WTC11 (cell line): ENCODE data around the gene BPNT1. TPM values are rescaled to one million over a fixed set of nuclear protein-coding genes. Genes with fewer than 3 reads are reported as not detected.

Source experiments
- ATAC-seq: fragments of 200-7000 bp; cut with Tn5 transposase; 2 replicates; pipeline ENCODE4 v1.10.0; 2021; ENCODE audit warnings: mild to moderate bottlenecking, moderate library complexity
- CTCF ChIA-PET: fragments of 300-600 bp; sonication (Branson Sonifier 250); formaldehyde crosslinking; loops from one replicate; lab custom pipeline; 2021; ENCODE audit warnings: antibody characterized with exemption; lab: Charles Lee
- POLR2A ChIA-PET: fragments of 350-600 bp; sonication (Branson Sonifier 250); formaldehyde crosslinking; loops from one replicate; lab custom pipeline; 2021; ENCODE audit warnings: antibody characterized with exemption; lab: Charles Lee
- DNase-seq: peaks from one replicate; pipeline ENCODE4 v3.0.0; 2021; ENCODE audit warnings: low spot score
- H3K27ac Mint-ChIP-seq: 2 replicates; pipeline ENCODE4 v1.8.0; 2021; ENCODE audit warnings: mixed read lengths
- H3K27me3 Mint-ChIP-seq: 2 replicates; pipeline ENCODE4 v1.8.0; 2021; ENCODE audit warnings: low read depth, mild to moderate bottlenecking, moderate library complexity, mixed read lengths
- H3K36me3 Mint-ChIP-seq: 2 replicates; pipeline ENCODE4 v1.8.0; 2021; ENCODE audit warnings: mixed read lengths
- H3K4me1 Mint-ChIP-seq: 2 replicates; pipeline ENCODE4 v1.8.0; 2022; ENCODE audit warnings: mixed read lengths
- H3K4me3 Mint-ChIP-seq: 2 replicates; pipeline ENCODE4 v1.8.0; 2021; ENCODE audit warnings: mild to moderate bottlenecking, moderate library complexity, mixed read lengths
- H3K9me3 Mint-ChIP-seq: 2 replicates; pipeline ENCODE4 v1.8.0; 2021; ENCODE audit warnings: mixed read lengths
- ELF4 ChIP-seq: sonication (generic); formaldehyde crosslinking; IDR thresholded peaks from 2 replicates; pipeline ENCODE4 v1.8.1; 2022; ENCODE audit warnings: low read depth, mild to moderate bottlenecking, moderate library complexity, missing genetic modification reagents
- FOXJ3 ChIP-seq: sonication (generic); formaldehyde crosslinking; IDR thresholded peaks from 2 replicates; pipeline ENCODE4 v1.9.0; 2021; ENCODE audit warnings: missing genetic modification reagents, mild to moderate bottlenecking, borderline replicate concordance
- FOXP1 ChIP-seq: sonication (generic); formaldehyde crosslinking; IDR thresholded peaks from 2 replicates; pipeline ENCODE4 v1.8.0; 2022; ENCODE audit warnings: missing genetic modification reagents, mild to moderate bottlenecking, moderate library complexity, borderline replicate concordance
- GRHL2 ChIP-seq: fragments of 250-450 bp; sonication (Bioruptor Pico); IDR thresholded peaks from 2 replicates; pipeline ENCODE4 v1.8.0; 2022; ENCODE audit warnings: mild to moderate bottlenecking, moderate library complexity; ENCODE audit not compliant: insufficient replicate concordance, severe bottlenecking
- GTF2I ChIP-seq: fragments of 250-450 bp; sonication (Bioruptor Pico); conservative IDR thresholded peaks from 2 replicates; pipeline ENCODE4 v1.4.0; 2021; ENCODE audit warnings: mild to moderate bottlenecking
- JAZF1 ChIP-seq: fragments of 250-450 bp; sonication (Bioruptor Pico); IDR thresholded peaks from 2 replicates; pipeline ENCODE4 v1.9.0; 2021; ENCODE audit warnings: moderate library complexity, mild to moderate bottlenecking, inconsistent platforms
- KAT7 ChIP-seq: sonication (generic); formaldehyde crosslinking; IDR thresholded peaks from 2 replicates; pipeline ENCODE4 v1.8.1; 2023; ENCODE audit warnings: missing genetic modification reagents, mild to moderate bottlenecking, borderline replicate concordance
- MXD4 ChIP-seq: fragments of 250-450 bp; sonication (Bioruptor Pico); IDR thresholded peaks from 2 replicates; pipeline ENCODE4 v1.8.0; 2021; ENCODE audit warnings: mild to moderate bottlenecking, moderate library complexity, borderline replicate concordance
- MYBL2 ChIP-seq: sonication (generic); formaldehyde crosslinking; IDR thresholded peaks from 2 replicates; pipeline ENCODE4 v1.8.1; 2023; ENCODE audit warnings: mild to moderate bottlenecking, moderate library complexity, missing genetic modification reagents
- NFE2L1 ChIP-seq: sonication (generic); formaldehyde crosslinking; IDR thresholded peaks from 2 replicates; pipeline ENCODE4 v1.8.1; 2023; ENCODE audit warnings: missing genetic modification reagents
- NFYB ChIP-seq: sonication (generic); formaldehyde crosslinking; conservative IDR thresholded peaks from 2 replicates; pipeline ENCODE4 v1.8.0; 2022; ENCODE audit warnings: low read depth, missing genetic modification reagents
- NR3C1 ChIP-seq: sonication (generic); formaldehyde crosslinking; conservative IDR thresholded peaks from 2 replicates; pipeline ENCODE4 v1.8.1; 2023; ENCODE audit warnings: low read depth, mild to moderate bottlenecking, missing genetic modification reagents
- PRRX2 ChIP-seq: fragments of 250-450 bp; sonication (Bioruptor Pico); IDR thresholded peaks from 2 replicates; pipeline ENCODE4 v1.8.0; 2021; ENCODE audit warnings: mild to moderate bottlenecking
- RELA ChIP-seq: sonication (generic); formaldehyde crosslinking; IDR thresholded peaks from 2 replicates; pipeline ENCODE4 v1.8.1; 2022; ENCODE audit warnings: missing genetic modification reagents, mild to moderate bottlenecking, borderline replicate concordance
- SMAD4 ChIP-seq: sonication (generic); formaldehyde crosslinking; IDR thresholded peaks from 2 replicates; pipeline ENCODE4 v1.8.0; 2022; ENCODE audit warnings: mild to moderate bottlenecking, missing genetic modification reagents
- ZNF138 ChIP-seq: sonication (generic); formaldehyde crosslinking; conservative IDR thresholded peaks from 2 replicates; pipeline ENCODE4 v1.8.1; 2022; ENCODE audit warnings: mild to moderate bottlenecking, moderate library complexity, missing genetic modification reagents
- ZNF396 ChIP-seq: fragments of 250-450 bp; sonication (Bioruptor Pico); IDR thresholded peaks from 2 replicates; pipeline ENCODE4 v1.8.0; 2021; ENCODE audit warnings: mild to moderate bottlenecking, moderate library complexity, borderline replicate concordance
- total RNA-seq: library from RNA; stranded (reverse); gene quantifications from 3 replicates; pipeline ENCODE4 v1.2.3, GENCODE V29; 2021
- TF ChIP-seq, protein P1 (sequence below): sonication (generic); formaldehyde crosslinking; IDR thresholded peaks from 2 replicates; pipeline ENCODE4 v1.8.1; 2023; ENCODE audit warnings: mild to moderate bottlenecking, moderate library complexity, missing genetic modification reagents
- TF ChIP-seq, protein P2 (sequence below): fragments of 250-450 bp; sonication (Bioruptor Pico); IDR thresholded peaks from 2 replicates; pipeline ENCODE4 v1.8.0; 2021; ENCODE audit warnings: mild to moderate bottlenecking
- TF ChIP-seq, protein P3 (sequence below): sonication (generic); formaldehyde crosslinking; IDR thresholded peaks from 2 replicates; pipeline ENCODE4 v1.8.1; 2022; ENCODE audit warnings: low read depth, mild to moderate bottlenecking, moderate library complexity, missing genetic modification reagents, borderline replicate concordance
- TF ChIP-seq, protein P4 (sequence below): sonication (generic); formaldehyde crosslinking; IDR thresholded peaks from 2 replicates; pipeline ENCODE4 v1.8.1; 2022; ENCODE audit warnings: mild to moderate bottlenecking, moderate library complexity, missing genetic modification reagents
- TF ChIP-seq, protein P5 (sequence below): fragments of 250-450 bp; sonication (Bioruptor Pico); IDR thresholded peaks from 2 replicates; pipeline ENCODE4 v2.1.2; 2022; ENCODE audit warnings: mild to moderate bottlenecking, moderate library complexity

Gene BPNT1
- total RNA-seq, 1 experiment from 2014 or later = 14.4 TPM

DNA sequence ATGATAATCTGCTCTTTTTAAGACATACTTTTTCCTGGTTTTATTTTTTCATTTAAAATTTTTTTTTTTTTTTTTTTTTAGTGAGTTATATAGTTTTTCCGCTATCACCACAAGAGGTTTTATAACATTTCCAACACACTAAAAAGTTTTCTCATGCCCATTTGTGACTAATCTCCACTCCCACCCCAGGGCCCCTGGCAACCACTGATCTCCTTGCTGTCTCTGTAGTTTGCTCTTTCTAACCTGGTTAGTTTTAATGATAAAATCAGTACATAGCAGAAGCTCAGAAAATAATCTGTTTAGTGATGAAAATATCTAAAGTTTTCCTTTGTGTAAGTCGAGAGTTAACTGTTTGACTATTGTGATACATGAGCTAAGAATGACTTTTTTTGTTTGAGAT is 46.2 kb upstream of the BPNT1 start:
- no peak for TF ChIP-seq RELA
- TF ChIP-seq GTF2I (CRISPR knock-in tag) = no peak
- no peak for TF ChIP-seq FOXJ3
- no peak for TF ChIP-seq ZNF396
- TF ChIP-seq KAT7 = no peak
- TF ChIP-seq GRHL2 (CRISPR knock-in tag) = no peak
- CTCF ChIA-PET = interaction anchor here (1.1 to 2.1 kb wide), 2 partner anchors 12 to 22 kb away, joined by 3 to 5 read pairs; no protein-coding TSS in a partner anchor
- DNase-seq = no peak
- ATAC-seq = no peak
- no peak overlapping the region for H3K4me3 Mint-ChIP-seq
- H3K36me3 Mint-ChIP-seq = peaks cover 59% of the 10 kb centered on the region
- POLR2A ChIA-PET = no interaction called here
- H3K9me3 Mint-ChIP-seq = no peaks in the 10 kb centered on the region
- peak overlapping the region; percentile 22; the same call in 1 of the 2 replicates for H3K27ac Mint-ChIP-seq
- H3K4me1 Mint-ChIP-seq = no peaks in the 10 kb centered on the region
- H3K27me3 Mint-ChIP-seq = no peaks in the 10 kb centered on the region

DNA sequence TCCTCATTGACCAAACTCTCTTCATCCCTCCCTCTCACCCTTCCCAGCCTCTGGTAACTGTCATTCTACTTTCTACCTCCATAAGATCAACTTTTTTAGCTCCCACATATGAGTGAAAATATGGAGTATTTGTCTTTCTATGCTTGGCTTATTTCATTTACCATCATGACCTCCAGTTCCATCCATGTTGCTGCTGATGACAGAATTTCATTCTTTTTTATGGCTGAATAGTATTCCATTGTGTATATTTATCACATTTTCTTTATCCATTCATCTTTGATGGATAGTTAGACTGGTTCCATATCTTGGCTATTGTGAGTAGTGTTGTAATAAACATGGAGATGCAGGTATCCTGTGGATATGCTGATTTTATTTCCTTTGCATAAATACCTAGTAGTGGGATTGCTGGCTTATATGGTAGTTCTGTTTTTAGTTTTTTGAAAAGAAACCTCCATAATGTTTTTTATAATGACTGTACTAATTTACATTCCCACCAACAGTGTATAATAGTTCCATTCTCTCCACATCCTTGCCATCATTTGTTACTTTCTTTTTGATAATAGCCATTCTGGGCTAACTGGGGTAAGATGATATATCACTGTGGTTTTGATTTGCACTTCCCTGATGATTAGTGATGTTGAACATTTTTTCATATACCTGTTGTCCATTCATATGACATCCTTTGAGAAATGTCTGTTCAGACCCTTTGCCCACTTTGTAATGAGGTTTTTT is 40.1 kb upstream of the BPNT1 start:
- no peak for TF ChIP-seq NFYB (CRISPR knock-in tag)
- TF ChIP-seq ZNF396 = no peak
- TF ChIP-seq FOXJ3 = no peak
- TF ChIP-seq, protein P1, sequence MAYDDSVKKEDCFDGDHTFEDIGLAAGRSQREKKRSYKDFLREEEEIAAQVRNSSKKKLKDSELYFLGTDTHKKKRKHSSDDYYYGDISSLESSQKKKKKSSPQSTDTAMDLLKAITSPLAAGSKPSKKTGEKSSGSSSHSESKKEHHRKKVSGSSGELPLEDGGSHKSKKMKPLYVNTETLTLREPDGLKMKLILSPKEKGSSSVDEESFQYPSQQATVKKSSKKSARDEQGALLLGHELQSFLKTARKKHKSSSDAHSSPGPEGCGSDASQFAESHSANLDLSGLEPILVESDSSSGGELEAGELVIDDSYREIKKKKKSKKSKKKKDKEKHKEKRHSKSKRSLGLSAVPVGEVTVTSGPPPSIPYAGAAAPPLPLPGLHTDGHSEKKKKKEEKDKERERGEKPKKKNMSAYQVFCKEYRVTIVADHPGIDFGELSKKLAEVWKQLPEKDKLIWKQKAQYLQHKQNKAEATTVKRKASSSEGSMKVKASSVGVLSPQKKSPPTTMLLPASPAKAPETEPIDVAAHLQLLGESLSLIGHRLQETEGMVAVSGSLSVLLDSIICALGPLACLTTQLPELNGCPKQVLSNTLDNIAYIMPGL (CRISPR knock-in tag) = no peak
- TF ChIP-seq, protein P2, sequence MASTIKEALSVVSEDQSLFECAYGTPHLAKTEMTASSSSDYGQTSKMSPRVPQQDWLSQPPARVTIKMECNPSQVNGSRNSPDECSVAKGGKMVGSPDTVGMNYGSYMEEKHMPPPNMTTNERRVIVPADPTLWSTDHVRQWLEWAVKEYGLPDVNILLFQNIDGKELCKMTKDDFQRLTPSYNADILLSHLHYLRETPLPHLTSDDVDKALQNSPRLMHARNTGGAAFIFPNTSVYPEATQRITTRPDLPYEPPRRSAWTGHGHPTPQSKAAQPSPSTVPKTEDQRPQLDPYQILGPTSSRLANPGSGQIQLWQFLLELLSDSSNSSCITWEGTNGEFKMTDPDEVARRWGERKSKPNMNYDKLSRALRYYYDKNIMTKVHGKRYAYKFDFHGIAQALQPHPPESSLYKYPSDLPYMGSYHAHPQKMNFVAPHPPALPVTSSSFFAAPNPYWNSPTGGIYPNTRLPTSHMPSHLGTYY (CRISPR knock-in tag) = no peak
- ChIA-PET POLR2A (no interaction called here), CTCF (no interaction called here)
- ATAC-seq = no peak
- no peak for DNase-seq
- Mint-ChIP-seq H3K4me1 (0 out of 2 replicates have a peak, but pooled peaks cover under 1% of the 10 kb centered on the region), H3K36me3 (peaks cover 50% of the 10 kb centered on the region), H3K27me3 (no peaks in the 10 kb centered on the region), H3K9me3 (peaks cover 4% of the 10 kb centered on the region), H3K4me3 (no peak overlapping the region), H3K27ac (no peak overlapping the region)

DNA sequence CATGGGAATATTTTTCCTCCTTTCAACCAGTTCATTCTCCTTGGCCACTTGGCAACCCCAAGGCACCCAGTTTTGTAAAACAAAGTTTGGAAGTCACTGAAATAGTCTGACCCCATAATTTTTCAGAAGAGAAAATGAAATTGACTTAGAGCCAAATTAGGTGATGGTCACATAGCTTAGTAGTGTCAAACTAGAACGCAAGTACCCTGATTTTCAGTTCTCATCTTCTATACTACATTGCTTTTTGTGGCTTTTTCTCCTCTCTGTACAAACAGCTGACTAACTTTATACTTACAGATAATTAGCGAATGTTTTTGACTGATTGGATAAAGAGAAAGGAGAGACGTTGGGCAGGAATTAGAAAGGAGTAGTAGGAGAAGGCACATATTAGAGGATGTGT is 37.5 kb upstream of the BPNT1 start:
- Mint-ChIP-seq H3K27me3 (no peaks in the 10 kb centered on the region), H3K4me3 (no peak overlapping the region), H3K27ac (no peak overlapping the region), H3K4me1 (0 out of 2 replicates have a peak, but pooled peaks cover 5% of the 10 kb centered on the region), H3K9me3 (peaks cover 4% of the 10 kb centered on the region), H3K36me3 (peaks cover 32% of the 10 kb centered on the region)
- POLR2A ChIA-PET = no interaction called here
- ATAC-seq (no peak), DNase-seq (no peak)
- TF ChIP-seq MYBL2 (no peak), NR3C1 (no peak), MXD4 (CRISPR knock-in tag) (no peak), ELF4 (CRISPR knock-in tag) (no peak), JAZF1 (CRISPR knock-in tag) (no peak), NFYB (CRISPR knock-in tag) (no peak), FOXP1 (CRISPR knock-in tag) (no peak), PRRX2 (CRISPR knock-in tag) (no peak), GRHL2 (CRISPR knock-in tag) (no peak), SMAD4 (CRISPR knock-in tag) (no peak), ZNF138 (CRISPR knock-in tag) (no peak), NFE2L1 (no peak)
- TF ChIP-seq, protein P3, sequence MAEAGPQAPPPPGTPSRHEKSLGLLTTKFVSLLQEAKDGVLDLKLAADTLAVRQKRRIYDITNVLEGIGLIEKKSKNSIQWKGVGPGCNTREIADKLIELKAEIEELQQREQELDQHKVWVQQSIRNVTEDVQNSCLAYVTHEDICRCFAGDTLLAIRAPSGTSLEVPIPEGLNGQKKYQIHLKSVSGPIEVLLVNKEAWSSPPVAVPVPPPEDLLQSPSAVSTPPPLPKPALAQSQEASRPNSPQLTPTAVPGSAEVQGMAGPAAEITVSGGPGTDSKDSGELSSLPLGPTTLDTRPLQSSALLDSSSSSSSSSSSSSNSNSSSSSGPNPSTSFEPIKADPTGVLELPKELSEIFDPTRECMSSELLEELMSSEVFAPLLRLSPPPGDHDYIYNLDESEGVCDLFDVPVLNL (CRISPR knock-in tag) = no peak
- TF ChIP-seq, protein P2 (CRISPR knock-in tag) = no peak
- TF ChIP-seq, protein P4, sequence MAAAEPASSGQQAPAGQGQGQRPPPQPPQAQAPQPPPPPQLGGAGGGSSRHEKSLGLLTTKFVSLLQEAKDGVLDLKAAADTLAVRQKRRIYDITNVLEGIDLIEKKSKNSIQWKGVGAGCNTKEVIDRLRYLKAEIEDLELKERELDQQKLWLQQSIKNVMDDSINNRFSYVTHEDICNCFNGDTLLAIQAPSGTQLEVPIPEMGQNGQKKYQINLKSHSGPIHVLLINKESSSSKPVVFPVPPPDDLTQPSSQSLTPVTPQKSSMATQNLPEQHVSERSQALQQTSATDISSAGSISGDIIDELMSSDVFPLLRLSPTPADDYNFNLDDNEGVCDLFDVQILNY (CRISPR knock-in tag) = no peak
- TF ChIP-seq, protein P5, sequence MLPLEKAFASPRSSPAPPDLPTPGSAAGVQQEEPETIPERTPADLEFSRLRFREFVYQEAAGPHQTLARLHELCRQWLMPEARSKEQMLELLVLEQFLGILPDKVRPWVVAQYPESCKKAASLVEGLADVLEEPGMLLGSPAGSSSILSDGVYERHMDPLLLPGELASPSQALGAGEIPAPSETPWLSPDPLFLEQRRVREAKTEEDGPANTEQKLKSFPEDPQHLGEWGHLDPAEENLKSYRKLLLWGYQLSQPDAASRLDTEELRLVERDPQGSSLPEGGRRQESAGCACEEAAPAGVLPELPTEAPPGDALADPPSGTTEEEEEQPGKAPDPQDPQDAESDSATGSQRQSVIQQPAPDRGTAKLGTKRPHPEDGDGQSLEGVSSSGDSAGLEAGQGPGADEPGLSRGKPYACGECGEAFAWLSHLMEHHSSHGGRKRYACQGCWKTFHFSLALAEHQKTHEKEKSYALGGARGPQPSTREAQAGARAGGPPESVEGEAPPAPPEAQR = no peak
- TF ChIP-seq, all 79 proteins: peak for 0
- CTCF ChIA-PET = no interaction called here
